Diencephalon (tissue), 1 donor: ENCODE data around the gene MPZL2. TPM values are rescaled to one million over a fixed set of nuclear protein-coding genes. Genes with fewer than 3 reads are reported as not detected.

Source experiments
- small RNA-seq: library from RNA; depleted of rRNA; stranded (forward); fragments of <200 nt; gene quantifications from one replicate; pipeline ENCODE3, GENCODE V24; 2014
- total RNA-seq: library from RNA; depleted of rRNA; stranded (reverse); fragments of >200 nt; gene quantifications from one replicate; pipeline ENCODE4 v1.2.3, GENCODE V29; 2014

Gene MPZL2
- total RNA-seq = 1.2 TPM

GRCh38 chr11:118263695-118264568 is at the start of gene MPZL2:
Gene MPZL2, minus strand, starts transcription at chr11:118264297. Its CDS starts 144 bp downstream, at chr11:118264153.

DNA sequence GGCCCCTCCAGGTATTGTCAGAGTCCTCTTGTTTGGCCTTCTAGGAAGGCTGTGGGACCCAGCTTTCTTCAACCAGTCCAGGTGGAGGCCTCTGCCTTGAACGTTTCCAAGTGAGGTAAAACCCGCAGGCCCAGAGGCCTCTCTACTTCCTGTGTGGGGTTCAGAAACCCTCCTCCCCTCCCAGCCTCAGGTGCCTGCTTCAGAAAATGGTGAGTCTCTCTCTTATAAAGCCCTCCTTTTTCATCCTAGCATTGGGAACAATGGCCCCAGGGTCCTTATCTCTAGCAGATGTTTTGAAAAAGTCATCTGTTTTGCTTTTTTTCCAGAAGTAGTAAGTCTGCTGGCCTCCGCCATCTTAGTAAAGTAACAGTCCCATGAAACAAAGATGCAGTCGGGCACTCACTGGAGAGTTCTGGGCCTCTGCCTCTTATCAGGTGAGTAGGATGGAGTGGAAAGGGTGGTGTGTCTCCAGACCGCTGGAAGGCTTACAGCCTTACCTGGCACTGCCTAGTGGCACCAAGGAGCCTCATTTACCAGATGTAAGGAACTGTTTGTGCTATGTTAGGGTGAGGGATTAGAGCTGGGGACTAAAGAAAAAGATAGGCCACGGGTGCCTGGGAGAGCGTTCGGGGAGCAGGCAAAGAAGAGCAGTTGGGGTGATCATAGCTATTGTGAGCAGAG is 40.6 kb upstream of the MPZL2 start, which contains the start of gene CD3E:
Gene CD3E (plus strand): TSS at position 163 of the 681 bp plus-strand sequence. CDS start 223 bp downstream, at position 386.

GRCh38 chr11:118251858-118252652 is 12.0 kb downstream of the MPZL2 start, which contains the start of gene MPZL3:
Gene MPZL3, minus strand, starts transcription at chr11:118252365. Its CDS starts 71 bp downstream, at chr11:118252294.

DNA sequence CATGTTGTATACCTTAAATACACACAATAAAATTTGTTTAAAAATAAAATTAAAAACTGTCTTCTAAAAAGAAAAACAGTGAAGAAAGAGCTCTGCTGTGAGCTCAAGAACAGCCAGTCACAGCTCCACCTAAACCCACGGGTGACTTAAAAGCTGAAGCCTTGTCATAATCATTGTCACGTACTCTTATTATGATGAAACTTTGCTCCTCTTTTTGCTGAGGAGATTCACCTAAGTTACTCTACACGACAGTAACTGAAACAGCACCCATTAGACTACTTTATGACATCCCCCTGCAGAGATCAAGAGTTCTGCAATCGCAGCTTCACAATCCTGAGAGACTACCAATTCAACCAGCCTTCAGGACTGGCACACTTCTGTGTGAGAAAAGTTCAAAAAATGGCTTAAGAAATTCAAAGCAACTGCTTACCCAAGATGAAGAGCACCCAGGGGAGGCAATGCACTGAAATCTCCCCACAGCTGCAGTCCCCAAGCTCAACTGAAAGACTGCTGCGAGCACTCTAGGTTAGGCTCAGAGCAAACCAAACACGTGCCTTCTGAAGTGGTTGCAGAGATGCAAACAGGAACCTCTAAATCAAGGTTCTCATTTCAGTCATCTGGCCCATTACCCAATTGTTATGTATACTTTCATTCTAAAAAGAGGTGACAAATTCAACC is 39.4 kb downstream of the MPZL2 start, which contains the start of gene JAML:
Gene JAML (minus strand): TSS at position 501 of the 678 bp plus-strand sequence. CDS start 10,145 bp downstream, outside the sequence.

Small RNA genes lying within 50 kb of the gene (small RNA-seq; reads per million reads assigned to genes)
- gene HSPE1P18 = not detected

Other genes with a start within 250 kb of the MPZL2 start
- not detected for gene TMPRSS4, start 187.2 kb downstream of the MPZL2 start, total RNA-seq
- under 0.01 TPM for gene SMIM35, start 177.3 kb downstream of the MPZL2 start, total RNA-seq
- 14.5 TPM for gene SCN4B, start 111.5 kb downstream of the MPZL2 start, total RNA-seq
- gene SCN2B, start 87.7 kb downstream of the MPZL2 start, total RNA-seq = 15.0 TPM
- 0.92 TPM for gene JAML, start 39.3 kb downstream of the MPZL2 start, total RNA-seq
- gene MPZL3, start 11.9 kb downstream of the MPZL2 start, total RNA-seq = 2.8 TPM
- not detected for gene CD3E, start 40.4 kb upstream of the MPZL2 start, total RNA-seq
- gene CD3D, start 78.4 kb upstream of the MPZL2 start, total RNA-seq = not detected
- not detected for gene CD3G, start 80.0 kb upstream of the MPZL2 start, total RNA-seq
- gene UBE4A, start 95.3 kb upstream of the MPZL2 start, total RNA-seq = 62.3 TPM
- gene ATP5MG, start 137.3 kb upstream of the MPZL2 start, total RNA-seq = 60.7 TPM
- 59.5 TPM for gene KMT2A, start 172.2 kb upstream of the MPZL2 start, total RNA-seq